GM19452 (cell line): Measurements from ENCODE around the gene MAG.

Experiments
- ATAC-seq: cut with Tn5 transposase; IDR thresholded peaks from one replicate; pipeline ENCODE4 v1.9.1; 2021; ENCODE audit not compliant: unreplicated experiment

The MAG gene

GRCh38 chr19:35296644-35297514 lies 4.9 kb downstream of the MAG start:
- ATAC-seq = no peak

- no peak for ATAC-seq
Observed at GRCh38 chr19:35297515-35297848, 5.5 kb downstream of the MAG start.

GRCh38 chr19:35297922-35298321 lies 6.0 kb downstream of the MAG start:
- no peak for ATAC-seq

- no peak for ATAC-seq
Observed at GRCh38 chr19:35298561-35298972, 6.6 kb downstream of the MAG start.

GRCh38 chr19:35299523-35300338 lies 7.8 kb downstream of the MAG start:
- ATAC-seq = no peak

GRCh38 chr19:35300339-35300649 lies 8.3 kb downstream of the MAG start:
- ATAC-seq = no peak

GRCh38 chr19:35301961-35302360 lies 10.0 kb downstream of the MAG start:
- no peak for ATAC-seq

GRCh38 chr19:35302446-35302845 lies 10.5 kb downstream of the MAG start:
- ATAC-seq = no peak

- ATAC-seq = no peak
Observed at GRCh38 chr19:35303357-35303915, 11.5 kb downstream of the MAG start.

GRCh38 chr19:35304036-35304435 lies 12.1 kb downstream of the MAG start:
- ATAC-seq = no peak

GRCh38 chr19:35305181-35305580 lies 13.2 kb downstream of the MAG start:
- ATAC-seq = no peak

GRCh38 chr19:35306473-35307246 lies 14.7 kb downstream of the MAG start:
- ATAC-seq = no peak

- ATAC-seq = no peak
Observed at GRCh38 chr19:35307931-35308330, 16.0 kb downstream of the MAG start.

- no peak for ATAC-seq
Observed at GRCh38 chr19:35308910-35309309, 16.9 kb downstream of the MAG start.

- no peak for ATAC-seq
Observed at GRCh38 chr19:35309481-35310279, 17.7 kb downstream of the MAG start.

- ATAC-seq = no peak
Observed at GRCh38 chr19:35310331-35310730, 18.4 kb downstream of the MAG start.

GRCh38 chr19:35310811-35311465 lies 19.0 kb downstream of the MAG start:
- ATAC-seq = no peak

GRCh38 chr19:35311901-35312665 lies 20.1 kb downstream of the MAG start:
- ATAC-seq = no peak

GRCh38 chr19:35313587-35313986 lies 21.6 kb downstream of the MAG start:
- ATAC-seq = no peak
